Immature natural killer cell (primary cell): ENCODE measurements around the gene SMOC2. TPM values are rescaled to one million over a fixed set of nuclear protein-coding genes. Genes with fewer than 3 reads are reported as not detected.

Source experiments
- DNase-seq, 3 donors: peaks; one replicate each; pipeline ENCODE4 v3.0.0; 2022; ENCODE audit warnings: mixed read lengths in 1 of 3
- H3K27ac Mint-ChIP-seq, 6 donors: one replicate each; pipeline ENCODE4 v1.8.0; 2020; ENCODE audit warnings: mixed read lengths in 6 of 6, mild to moderate bottlenecking in 5 of 6, inconsistent platforms in 4 of 6, moderate library complexity in 3 of 6
- H3K27me3 Mint-ChIP-seq, 3 donors: one replicate each; pipeline ENCODE4 v1.8.0; 2020 to 2021; ENCODE audit warnings: low read depth in 3 of 3, mild to moderate bottlenecking in 3 of 3, mixed read lengths in 3 of 3, moderate library complexity in 3 of 3, inconsistent platforms in 1 of 3
- H3K36me3 Mint-ChIP-seq, 3 donors: one replicate each; pipeline ENCODE4 v1.8.0; 2020; ENCODE audit warnings: mixed read lengths in 3 of 3, inconsistent platforms in 2 of 3, mild to moderate bottlenecking in 2 of 3
- H3K4me1 Mint-ChIP-seq, 2 donors: one replicate each; pipeline ENCODE4 v1.8.0; 2020; ENCODE audit warnings: inconsistent platforms in 2 of 2, mild to moderate bottlenecking in 2 of 2, mixed read lengths in 2 of 2, moderate library complexity in 1 of 2
- H3K4me3 Mint-ChIP-seq, 5 donors: one replicate each; pipeline ENCODE4 v1.8.0; 2020; ENCODE audit warnings: mild to moderate bottlenecking in 5 of 5, mixed read lengths in 5 of 5, inconsistent platforms in 3 of 5, moderate library complexity in 3 of 5
- H3K9me3 Mint-ChIP-seq, 6 donors: one replicate each; pipeline ENCODE4 v1.8.0; 2020; ENCODE audit warnings: mild to moderate bottlenecking in 6 of 6, mixed read lengths in 6 of 6, inconsistent platforms in 4 of 6, moderate library complexity in 3 of 6
- polyA plus RNA-seq, 3 donors: library from polyadenylated mRNA; unstranded; fragments of 300-500 nt; fragmentation: Illumina TruSeq; gene quantifications; one replicate each; pipeline ENCODE4 v1.2.3, GENCODE V29; 2021

The SMOC2 gene
- polyA plus RNA-seq, 3 donors from 2014 or later: not detected

DNA sequence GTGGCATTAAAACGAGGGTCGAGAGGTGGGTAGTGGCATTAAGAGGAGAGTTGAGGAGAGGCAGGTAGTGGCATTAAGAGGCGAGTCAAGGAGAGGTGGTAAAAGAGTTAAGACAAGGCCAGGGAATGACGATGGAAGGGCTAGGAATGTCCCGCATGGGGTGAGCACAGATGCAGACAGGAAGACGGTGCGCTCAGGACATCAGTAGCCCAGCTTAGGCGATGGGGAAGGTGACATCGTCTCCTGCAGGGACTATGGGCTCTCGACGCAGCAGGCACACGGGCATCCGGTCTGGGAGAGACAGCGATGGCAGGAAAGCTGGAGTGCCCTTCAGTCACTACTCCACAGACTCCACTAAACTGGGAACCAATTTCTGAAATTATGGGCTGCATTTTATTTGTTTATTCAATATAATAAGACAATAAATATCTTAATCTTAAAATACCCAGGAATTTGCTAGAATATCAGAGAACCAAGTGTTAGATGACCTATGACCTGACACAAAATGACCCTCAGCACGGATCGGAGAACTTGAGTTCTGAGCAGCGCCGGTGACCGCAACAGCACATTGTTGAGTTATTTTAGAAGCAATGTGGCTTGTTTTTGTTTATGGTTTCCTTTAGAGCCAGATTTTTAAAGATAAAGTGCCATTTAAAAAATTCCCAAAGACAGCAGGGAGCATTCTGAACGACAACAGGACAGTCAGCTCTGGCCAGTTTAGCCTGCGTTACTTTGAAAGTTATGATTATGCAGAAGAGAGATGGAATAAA is 177.7 kb downstream of the SMOC2 start:
- DNase-seq: no peak
- Mint-ChIP-seq H3K36me3 (no peaks in the 10 kb centered on the region), H3K27me3 (peaks cover 0 to 9% (median 3%) of the 10 kb centered on the region in 3 donors), H3K4me3 (peak overlapping the region; percentile 35 to 65 (median 63)), H3K4me1 (peaks cover 20 to 45% of the 10 kb centered on the region in 2 donors), H3K27ac (peak overlapping the region in 3 of 6 donors; percentile 50 to 86 (median 79)), H3K9me3 (peaks cover 0 to 16% (median 5%) of the 10 kb centered on the region in 6 donors)

DNA sequence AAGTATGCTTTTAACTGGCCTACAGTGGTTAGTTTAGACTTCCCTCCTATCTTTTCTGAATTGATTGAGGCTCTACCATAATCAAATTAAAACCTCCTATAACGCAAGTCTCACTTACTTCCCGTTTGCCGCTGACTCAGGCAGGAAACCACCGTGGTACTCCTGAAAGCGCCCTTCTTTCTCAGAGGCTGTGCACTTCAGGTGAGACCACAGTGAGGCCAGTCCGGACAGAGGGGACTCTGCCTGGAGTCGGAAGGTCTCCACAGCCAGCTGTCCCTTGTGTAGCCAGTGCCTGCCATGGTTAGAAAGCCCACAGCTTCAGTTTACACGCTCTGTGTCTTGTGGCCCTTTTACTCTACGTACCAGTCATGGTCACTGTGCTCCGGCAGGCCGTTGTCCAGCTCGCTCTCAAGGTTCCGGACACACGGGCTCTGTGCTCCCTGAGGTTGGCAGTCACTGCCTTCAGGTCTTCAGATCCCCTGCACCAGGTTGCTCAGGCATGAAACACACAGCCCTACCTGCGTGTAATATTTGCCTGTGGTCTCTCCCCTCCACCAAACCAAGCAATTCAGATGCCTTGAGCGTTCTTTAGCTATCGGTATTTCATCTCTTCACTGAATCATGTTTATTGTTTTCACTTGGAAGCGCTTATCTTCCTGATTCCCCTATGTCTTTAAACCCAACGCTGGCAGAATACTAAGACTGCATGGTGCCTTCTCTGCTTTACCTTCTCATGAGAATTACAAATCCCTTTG is 178.8 kb downstream of the SMOC2 start:
- Mint-ChIP-seq H3K9me3 (peaks cover 0 to 16% (median 5%) of the 10 kb centered on the region in 6 donors), H3K27ac (peak overlapping the region; percentile 14 to 80 (median 53)), H3K36me3 (no peaks in the 10 kb centered on the region), H3K4me3 (peak overlapping the region; percentile 44 to 64 (median 59)), H3K4me1 (peaks cover 20 to 45% of the 10 kb centered on the region in 2 donors), H3K27me3 (peaks cover 0 to 9% (median 3%) of the 10 kb centered on the region in 3 donors)
- DNase-seq: peak in 2 of 3 donors; percentile 26 to 44

DNA sequence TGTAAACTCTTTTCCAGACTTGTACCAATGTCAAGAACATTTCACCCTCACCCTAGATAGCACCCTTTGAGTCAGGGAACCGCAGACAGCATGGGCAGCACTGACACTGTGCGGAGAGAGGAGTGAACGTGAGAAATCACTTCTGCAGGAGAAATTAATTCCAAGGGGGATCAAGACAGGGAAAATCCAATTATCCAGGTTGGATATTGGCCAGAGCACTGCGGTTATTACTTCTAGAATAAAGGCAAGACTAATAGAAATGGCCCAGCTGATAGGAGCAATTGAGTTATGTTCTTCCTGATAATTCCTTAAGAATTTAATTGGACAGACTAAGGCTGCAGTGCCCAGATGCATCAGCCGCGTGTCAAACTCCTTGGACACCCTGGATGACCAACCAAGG is 179.6 kb downstream of the SMOC2 start:
- Mint-ChIP-seq H3K4me3 (no peak overlapping the region), H3K27me3 (peaks cover 1 to 7% (median 2%) of the 10 kb centered on the region in 3 donors), H3K9me3 (peaks cover 0 to 11% (median 4%) of the 10 kb centered on the region in 6 donors), H3K36me3 (no peaks in the 10 kb centered on the region), H3K27ac (no peak overlapping the region), H3K4me1 (peaks cover 20 to 45% of the 10 kb centered on the region in 2 donors)
- DNase-seq: no peak

DNA sequence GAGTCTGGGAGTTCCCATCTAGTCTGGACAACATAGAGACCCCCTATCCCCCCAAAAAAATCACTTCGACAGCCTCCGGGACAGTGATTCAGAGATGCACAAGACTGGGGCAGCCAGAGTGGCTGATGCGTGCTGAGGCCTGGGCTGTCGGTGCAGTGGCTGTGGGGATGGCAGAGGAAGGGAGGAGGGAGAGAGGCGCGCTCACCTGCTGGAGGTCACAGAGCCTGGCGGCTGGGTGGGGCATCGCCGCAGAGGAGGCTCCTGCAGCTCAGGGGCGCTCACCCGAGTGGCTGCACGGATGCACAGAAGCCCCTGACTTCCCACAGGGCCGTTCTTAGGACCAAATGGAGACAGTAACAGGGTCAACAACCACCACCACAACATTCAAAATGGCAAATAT is 182.8 kb downstream of the SMOC2 start:
- Mint-ChIP-seq H3K27ac (no peak overlapping the region), H3K27me3 (peaks cover 2 to 11% (median 5%) of the 10 kb centered on the region in 3 donors), H3K9me3 (peaks cover 0 to 8% (median 3%) of the 10 kb centered on the region in 6 donors), H3K36me3 (no peaks in the 10 kb centered on the region), H3K4me1 (peaks cover 16 to 18% of the 10 kb centered on the region in 2 donors), H3K4me3 (no peak overlapping the region)
- no peak for DNase-seq

DNA sequence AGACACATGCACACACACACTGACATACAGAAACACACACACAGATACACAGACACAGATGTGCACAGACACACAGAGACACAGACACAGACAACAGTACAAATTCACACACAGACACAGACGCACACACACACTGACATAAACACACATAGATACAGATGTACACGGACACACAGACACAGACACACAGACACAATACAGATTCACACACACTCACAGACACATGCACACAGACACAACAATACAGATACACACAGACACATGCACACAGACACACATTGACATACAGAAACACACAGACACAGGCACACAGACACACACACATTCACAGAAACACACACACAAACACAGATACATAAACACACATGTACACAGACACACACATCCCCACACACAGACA is 183.6 kb downstream of the SMOC2 start:
- no peak for DNase-seq
- H3K36me3 Mint-ChIP-seq: no peaks in the 10 kb centered on the region
- no peak overlapping the region for H3K27ac Mint-ChIP-seq
- H3K27me3 Mint-ChIP-seq: peaks cover 2 to 11% (median 5%) of the 10 kb centered on the region in 3 donors
- peaks cover 10% of the 10 kb centered on the region in 2 donors for H3K4me1 Mint-ChIP-seq
- H3K9me3 Mint-ChIP-seq: peaks cover 0 to 8% (median 3%) of the 10 kb centered on the region in 6 donors
- no peak overlapping the region for H3K4me3 Mint-ChIP-seq

DNA sequence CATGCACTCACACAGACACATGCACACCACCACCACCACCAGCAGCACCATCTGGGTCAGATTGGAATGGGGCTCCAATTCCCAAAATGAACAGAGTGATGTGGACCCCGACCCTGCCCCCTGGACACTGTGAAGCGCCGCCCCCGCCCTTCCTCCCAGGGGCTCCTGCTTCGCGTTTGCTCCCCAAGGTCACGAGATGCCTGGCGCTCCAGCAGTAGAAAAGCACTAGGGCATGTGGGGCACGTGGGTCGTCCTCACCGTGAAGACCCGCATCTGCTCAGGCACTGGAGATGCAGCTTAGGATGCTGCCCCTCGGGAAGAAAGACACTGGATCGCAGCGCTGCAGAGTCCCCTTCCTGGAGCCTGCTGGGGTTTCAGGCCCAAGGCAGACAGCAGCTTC is 184.0 kb downstream of the SMOC2 start:
- H3K36me3 Mint-ChIP-seq: no peaks in the 10 kb centered on the region
- no peak overlapping the region for H3K4me3 Mint-ChIP-seq
- H3K4me1 Mint-ChIP-seq: peaks cover 6% of the 10 kb centered on the region in 2 donors
- peaks cover 0 to 8% (median 3%) of the 10 kb centered on the region in 6 donors for H3K9me3 Mint-ChIP-seq
- no peak for DNase-seq
- H3K27me3 Mint-ChIP-seq: peaks cover 2 to 11% (median 5%) of the 10 kb centered on the region in 3 donors
- H3K27ac Mint-ChIP-seq: no peak overlapping the region

DNA sequence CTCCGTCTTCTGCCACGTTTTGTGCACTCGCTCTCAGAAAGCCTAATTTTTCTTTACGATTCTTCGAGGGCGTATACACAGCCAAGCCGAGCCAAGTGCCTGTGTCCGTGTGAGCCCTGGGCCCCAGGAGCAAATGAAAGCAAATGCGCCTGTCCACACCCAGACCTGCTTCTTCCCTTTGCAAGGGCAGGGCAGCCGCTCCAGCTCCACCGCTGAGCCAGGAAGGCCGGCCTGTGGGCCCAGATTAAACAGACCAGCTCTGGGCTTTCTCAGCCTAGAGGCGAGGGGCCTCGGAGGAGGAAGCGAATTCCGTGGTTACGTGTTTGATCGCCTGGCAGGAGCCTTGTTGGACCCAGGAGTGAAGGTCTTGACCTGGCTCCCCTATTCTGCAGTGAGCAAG is 184.6 kb downstream of the SMOC2 start:
- no peak for DNase-seq
- Mint-ChIP-seq H3K27me3 (peaks cover 0 to 11% (median 5%) of the 10 kb centered on the region in 3 donors), H3K4me1 (no peaks in the 10 kb centered on the region), H3K4me3 (no peak overlapping the region), H3K36me3 (no peaks in the 10 kb centered on the region), H3K27ac (no peak overlapping the region), H3K9me3 (peaks cover 0 to 8% (median 3%) of the 10 kb centered on the region in 6 donors)

DNA sequence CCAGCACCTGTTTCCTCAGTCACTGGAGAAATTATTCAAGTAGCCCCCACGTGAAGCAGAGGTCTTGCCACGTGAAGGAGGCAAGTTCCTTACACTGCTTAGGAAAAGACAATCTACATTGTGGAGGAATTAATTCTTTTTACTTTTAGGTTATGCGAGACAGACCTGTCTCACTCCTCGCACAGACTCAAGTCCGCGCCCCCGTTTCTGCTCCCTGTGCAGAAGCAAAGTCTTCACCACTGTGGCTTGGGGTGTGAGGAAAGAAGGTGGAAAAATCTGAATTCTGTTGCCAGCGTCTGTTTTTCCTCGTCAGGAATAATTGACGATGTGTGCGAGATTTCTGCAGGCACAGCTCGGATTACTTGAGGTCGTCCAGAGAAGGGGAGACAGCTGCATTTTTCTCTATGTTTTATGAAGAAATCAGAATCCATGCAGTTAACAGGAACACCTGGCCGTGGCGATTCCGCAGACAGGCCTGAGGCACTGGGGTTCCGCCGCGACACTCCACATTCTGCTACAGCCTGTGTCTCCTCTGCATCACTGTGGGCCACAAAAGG is 185.1 kb downstream of the SMOC2 start:
- peaks cover 0 to 7% (median 3%) of the 10 kb centered on the region in 6 donors for H3K9me3 Mint-ChIP-seq
- H3K4me1 Mint-ChIP-seq: no peaks in the 10 kb centered on the region
- peaks cover 0 to 10% (median 5%) of the 10 kb centered on the region in 3 donors for H3K27me3 Mint-ChIP-seq
- H3K27ac Mint-ChIP-seq: no peak overlapping the region
- H3K4me3 Mint-ChIP-seq: no peak overlapping the region
- no peaks in the 10 kb centered on the region for H3K36me3 Mint-ChIP-seq
- no peak for DNase-seq

DNA sequence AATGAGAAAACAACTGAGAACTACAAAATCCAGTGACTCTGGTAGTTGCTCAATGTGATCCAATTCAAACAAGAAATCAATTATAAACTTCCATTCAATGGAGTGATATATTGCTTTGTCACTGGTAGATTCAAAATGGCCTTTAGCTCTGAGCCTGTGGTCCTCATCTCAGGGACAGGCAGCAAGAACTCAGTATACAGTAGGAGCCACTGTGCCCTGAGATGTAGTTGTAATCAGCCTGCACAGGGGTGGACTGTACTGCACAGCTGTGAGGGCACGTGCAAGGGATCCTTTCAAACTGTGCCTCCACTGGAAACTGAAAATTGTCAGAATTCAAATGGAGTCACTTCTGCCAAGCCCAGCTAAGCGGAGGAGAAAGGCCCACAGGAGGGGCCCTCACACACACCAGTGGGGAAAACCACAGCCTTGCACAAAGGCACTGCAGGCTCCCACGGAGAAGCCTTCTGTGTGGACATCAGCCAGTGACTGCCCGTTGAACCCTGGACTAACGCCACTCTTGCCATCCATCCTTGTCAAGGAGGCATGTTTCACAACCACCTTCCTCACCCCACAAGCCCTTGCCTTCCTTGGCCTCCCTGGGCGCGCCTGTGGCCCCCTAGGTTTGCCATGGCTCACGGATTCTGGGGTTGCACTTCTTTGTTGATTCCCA is 186.7 kb downstream of the SMOC2 start:
- H3K27me3 Mint-ChIP-seq: peaks cover 0 to 9% (median 4%) of the 10 kb centered on the region in 3 donors
- H3K4me3 Mint-ChIP-seq: no peak overlapping the region

DNA sequence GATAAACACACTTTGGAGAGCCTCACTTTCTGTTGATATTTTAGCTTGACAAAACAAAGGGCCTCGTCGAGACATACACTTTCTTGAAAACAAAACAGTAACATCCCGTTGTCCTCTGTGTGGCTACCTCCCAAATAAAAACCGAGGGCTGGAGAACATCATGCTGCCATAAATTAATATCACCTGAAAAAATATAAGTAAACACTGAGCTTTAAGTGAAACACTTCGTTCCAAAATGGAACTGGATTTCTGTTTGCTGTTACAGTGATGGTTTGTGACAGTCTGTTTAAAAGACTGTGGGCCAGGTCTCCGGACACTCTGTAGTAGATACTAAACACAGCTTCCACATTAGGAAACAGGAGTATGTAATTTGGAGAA is 187.2 kb downstream of the SMOC2 start:
- H3K4me1 Mint-ChIP-seq: no peaks in the 10 kb centered on the region
- no peaks in the 10 kb centered on the region for H3K36me3 Mint-ChIP-seq
- no peak for DNase-seq
- H3K27ac Mint-ChIP-seq: peak overlapping the region in 1 of 6 donors; percentile 8
- peaks cover 0 to 9% (median 4%) of the 10 kb centered on the region in 3 donors for H3K27me3 Mint-ChIP-seq
- H3K4me3 Mint-ChIP-seq: no peak overlapping the region
- H3K9me3 Mint-ChIP-seq: no peaks in the 10 kb centered on the region

More for the DNA sequence above, 186.7 kb downstream of the SMOC2 start:
- Mint-ChIP-seq H3K9me3 (no peaks in the 10 kb centered on the region), H3K27ac (peak overlapping the region in 1 of 6 donors; percentile 8), H3K36me3 (no peaks in the 10 kb centered on the region), H3K4me1 (no peaks in the 10 kb centered on the region)
- DNase-seq: no peak

DNA sequence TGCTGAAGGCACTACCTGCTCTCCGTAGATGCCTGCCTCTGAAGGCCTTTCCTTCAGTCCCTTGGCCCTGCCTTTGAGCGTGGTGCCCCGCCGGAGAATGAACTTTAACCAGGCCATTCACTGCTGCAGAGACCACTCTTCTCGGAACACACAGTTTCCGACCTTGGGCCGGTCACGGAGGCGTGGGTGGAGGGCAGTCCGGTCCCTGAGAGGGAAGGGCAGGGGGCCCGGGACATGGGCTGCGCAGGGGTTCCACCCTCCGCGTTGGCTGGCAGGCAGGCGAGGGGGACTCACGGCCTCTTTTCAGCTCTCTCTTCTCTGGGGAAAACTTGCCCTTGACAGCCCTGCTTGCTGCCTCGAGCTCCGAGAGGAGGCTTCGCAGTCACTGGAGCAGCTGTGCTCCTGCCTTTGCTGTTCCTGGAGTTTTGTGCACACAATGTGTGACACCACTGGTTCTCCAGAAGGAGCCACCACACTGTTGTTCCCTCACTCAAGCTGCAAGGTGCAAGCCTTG is 187.8 kb downstream of the SMOC2 start:
- Mint-ChIP-seq H3K27me3 (peaks cover 4 to 9% (median 6%) of the 10 kb centered on the region in 3 donors), H3K4me1 (no peaks in the 10 kb centered on the region), H3K36me3 (no peaks in the 10 kb centered on the region), H3K9me3 (peaks cover 0 to 2% (median 0%) of the 10 kb centered on the region in 6 donors), H3K27ac (no peak overlapping the region), H3K4me3 (no peak overlapping the region)
- no peak for DNase-seq

DNA sequence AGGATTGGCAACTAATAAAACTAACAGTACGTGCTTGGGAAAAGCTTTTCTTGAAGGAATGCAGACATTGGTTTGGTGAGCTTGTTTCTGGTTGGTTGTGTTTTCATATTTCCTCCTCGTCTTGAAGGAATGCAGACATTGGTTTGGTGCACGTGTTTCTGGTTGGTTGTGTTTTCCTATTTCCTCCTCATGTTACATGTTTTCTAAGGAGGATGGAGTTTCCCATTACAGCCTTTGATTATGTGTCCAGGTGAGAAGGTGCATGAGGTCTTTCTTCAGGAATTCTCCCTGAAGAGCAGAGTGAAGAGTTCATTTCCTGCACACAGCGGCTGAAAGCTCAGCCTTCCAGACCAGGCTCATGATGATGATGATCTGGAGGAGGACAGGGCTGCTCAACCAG is 190.6 kb downstream of the SMOC2 start:
- no peak overlapping the region for H3K4me3 Mint-ChIP-seq
- peaks cover 5 to 6% of the 10 kb centered on the region in 2 donors for H3K4me1 Mint-ChIP-seq
- H3K36me3 Mint-ChIP-seq: no peaks in the 10 kb centered on the region
- no peak for DNase-seq
- H3K9me3 Mint-ChIP-seq: peaks cover 0 to 3% (median 0%) of the 10 kb centered on the region in 6 donors
- H3K27me3 Mint-ChIP-seq: peaks cover 4 to 8% (median 8%) of the 10 kb centered on the region in 3 donors
- H3K27ac Mint-ChIP-seq: no peak overlapping the region

DNA sequence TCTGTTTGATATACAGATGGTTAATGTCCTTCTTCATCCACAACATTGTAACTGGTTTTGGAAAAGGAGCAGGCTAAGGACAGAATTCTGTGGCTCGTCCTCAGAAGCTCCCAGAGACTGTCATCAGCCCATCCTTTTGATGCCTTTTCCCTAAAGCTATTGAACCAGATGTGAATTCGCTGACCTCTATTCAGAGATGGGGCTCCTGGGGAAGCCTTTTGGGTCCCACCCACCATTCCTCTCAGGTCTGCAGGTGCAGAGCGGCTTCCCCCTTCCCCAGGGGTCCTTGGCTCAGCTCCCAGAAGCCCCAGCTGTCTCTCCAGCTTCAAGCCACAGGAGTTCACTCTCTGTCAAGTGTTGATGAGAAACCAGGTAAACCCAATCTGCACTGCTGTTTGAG is 191.7 kb downstream of the SMOC2 start:
- Mint-ChIP-seq H3K4me1 (peaks cover 13 to 16% of the 10 kb centered on the region in 2 donors), H3K27ac (no peak overlapping the region)

More for the DNA sequence above, 191.7 kb downstream of the SMOC2 start:
- H3K9me3 Mint-ChIP-seq: peaks cover 0 to 3% (median 0%) of the 10 kb centered on the region in 6 donors
- H3K4me3 Mint-ChIP-seq: no peak overlapping the region
- DNase-seq: no peak
- peaks cover 6 to 7% (median 6%) of the 10 kb centered on the region in 3 donors for H3K27me3 Mint-ChIP-seq
- no peaks in the 10 kb centered on the region for H3K36me3 Mint-ChIP-seq
